Measurements from ENCODE around the gene PFDN5.

GRCh38 chr12:53299454-53300180 is 4.3 kb downstream of the PFDN5 start, which contains the start of gene MYG1:
- peak; percentile 13 for TF ChIP-seq CTCF (IDR thresholded peaks at IDR 0.05; ENCODE audit: low read length)
- no peak for TF ChIP-seq EZH2 (optimal IDR thresholded peaks at IDR 0.05; ENCODE audit: low read depth, low read length)
